Caco-2 (cell line): ENCODE results near the gene RASGRF2. TPM values are rescaled to one million over a fixed set of nuclear protein-coding genes. Genes with fewer than 3 reads are reported as not detected.

Experiments used
- BruUV-seq: library from RNA; stranded (reverse); fragments of 400-500 nt; replicated peaks from 2 replicates; lab custom pipeline; 2021; lab: Mats Ljungman, UMichigan
- CTCF ChIA-PET: fragments of 300-600 bp; sonication (Branson Sonifier 250); formaldehyde crosslinking; loops from one replicate; lab custom pipeline; 2022; ENCODE audit warnings: antibody characterized with exemption; lab: Charles Lee
- POLR2A ChIA-PET: fragments of 300-600 bp; sonication (Branson Sonifier 250); formaldehyde crosslinking; loops from one replicate; lab custom pipeline; 2022; ENCODE audit warnings: antibody characterized with exemption; lab: Charles Lee
- DNase-seq, 2 experiments: peaks; one replicate each; pipeline versions ENCODE4 v3.0.0 to v3.0.0-alpha.2; 2020 to 2022
- H3K27me3 ChIP-seq: replicated peaks from 2 replicates; pipeline ENCODE4 v1.6.0; 2011; ENCODE audit warnings: low read length; ENCODE audit not compliant: control insufficient read depth, insufficient read depth
- H3K36me3 ChIP-seq: 2 replicates; pipeline ENCODE4 v1.5.1; 2011; ENCODE audit warnings: low read length; ENCODE audit not compliant: control insufficient read depth, insufficient read depth
- H3K4me1 ChIP-seq: fragments of 250-450 bp; sonication (Bioruptor Pico); 2 replicates; pipeline ENCODE4 v1.5.1; 2020; ENCODE audit warnings: mild to moderate bottlenecking
- H3K4me3 ChIP-seq: 2 replicates; pipeline ENCODE4 v1.5.1; 2011; ENCODE audit warnings: low read depth, mild to moderate bottlenecking, control low read depth, low read length
- H3K9me3 ChIP-seq: fragments of 250-450 bp; sonication (Bioruptor Pico); 2 replicates; pipeline ENCODE4 v1.5.1; 2020; ENCODE audit warnings: mild to moderate bottlenecking, moderate library complexity
- H3K27ac Mint-ChIP-seq: one replicate; pipeline ENCODE4 v1.8.0; 2022; ENCODE audit warnings: mixed read lengths; ENCODE audit not compliant: unreplicated experiment
- H3K27me3 Mint-ChIP-seq: one replicate; pipeline ENCODE4 v1.8.0; 2022; ENCODE audit warnings: mixed read lengths; ENCODE audit not compliant: insufficient read depth, unreplicated experiment
- H3K36me3 Mint-ChIP-seq: one replicate; pipeline ENCODE4 v1.8.0; 2022; ENCODE audit warnings: mild to moderate bottlenecking, mixed read lengths; ENCODE audit not compliant: insufficient read depth, unreplicated experiment
- H3K4me1 Mint-ChIP-seq: one replicate; pipeline ENCODE4 v1.8.0; 2022; ENCODE audit warnings: low read depth, mixed read lengths; ENCODE audit not compliant: unreplicated experiment
- H3K4me3 Mint-ChIP-seq: one replicate; pipeline ENCODE4 v1.8.0; 2022; ENCODE audit warnings: mild to moderate bottlenecking, moderate library complexity, mixed read lengths; ENCODE audit not compliant: unreplicated experiment
- H3K9me3 Mint-ChIP-seq: one replicate; pipeline ENCODE4 v1.8.0; 2022; ENCODE audit warnings: mixed read lengths; ENCODE audit not compliant: unreplicated experiment
- intact Hi-C: fragments of 100-400 bp; cut with micrococcal nuclease; formaldehyde crosslinking; loops from one replicate; pipeline ENCODE4 v1.10.0; 2022; ENCODE audit not compliant: unreplicated experiment
- total RNA-seq: library from RNA; stranded (reverse); gene quantifications from 2 replicates; pipeline ENCODE4 v1.2.3, GENCODE V29; 2022
- TF ChIP-seq, protein P1 (sequence below), 2 experiments: fragments of 200-600 bp in 1 of 2; IDR thresholded peaks; 1 replicate in 1 of 2; 2 replicates in 1 of 2; pipeline versions ENCODE4 v1.5.1 to v1.8.0; 2011 to 2022; ENCODE audit warnings: antibody characterized with exemption in 1 of 2, control low read depth in 1 of 2, inconsistent platforms in 1 of 2, low read depth in 1 of 2, low read length in 1 of 2, mild to moderate bottlenecking in 1 of 2, moderate library complexity in 1 of 2; ENCODE audit not compliant: insufficient read depth in 1 of 2, severe bottlenecking in 1 of 2, unreplicated experiment in 1 of 2

The RASGRF2 gene
- total RNA-seq, 1 experiment from 2014 or later: 23.1 TPM

- Histone ChIP-seq H3K9me3 (no peaks in the 10 kb centered on the region), H3K4me1 (peaks cover 4% of the 10 kb centered on the region; the same call in 1 of the 2 replicates), H3K4me3 (no peak overlapping the region), H3K27me3 (no peaks in the 10 kb centered on the region), H3K36me3 (no peaks in the 10 kb centered on the region)
- no TSS peak for BruUV-seq
- no peak overlapping the region for H3K27ac Mint-ChIP-seq
- no peaks in the 10 kb centered on the region for H3K9me3 Mint-ChIP-seq
- H3K4me1 Mint-ChIP-seq: peaks cover 8% of the 10 kb centered on the region
- no peaks in the 10 kb centered on the region for H3K36me3 Mint-ChIP-seq
- H3K27me3 Mint-ChIP-seq: no peaks in the 10 kb centered on the region
- TF ChIP-seq, protein P1, sequence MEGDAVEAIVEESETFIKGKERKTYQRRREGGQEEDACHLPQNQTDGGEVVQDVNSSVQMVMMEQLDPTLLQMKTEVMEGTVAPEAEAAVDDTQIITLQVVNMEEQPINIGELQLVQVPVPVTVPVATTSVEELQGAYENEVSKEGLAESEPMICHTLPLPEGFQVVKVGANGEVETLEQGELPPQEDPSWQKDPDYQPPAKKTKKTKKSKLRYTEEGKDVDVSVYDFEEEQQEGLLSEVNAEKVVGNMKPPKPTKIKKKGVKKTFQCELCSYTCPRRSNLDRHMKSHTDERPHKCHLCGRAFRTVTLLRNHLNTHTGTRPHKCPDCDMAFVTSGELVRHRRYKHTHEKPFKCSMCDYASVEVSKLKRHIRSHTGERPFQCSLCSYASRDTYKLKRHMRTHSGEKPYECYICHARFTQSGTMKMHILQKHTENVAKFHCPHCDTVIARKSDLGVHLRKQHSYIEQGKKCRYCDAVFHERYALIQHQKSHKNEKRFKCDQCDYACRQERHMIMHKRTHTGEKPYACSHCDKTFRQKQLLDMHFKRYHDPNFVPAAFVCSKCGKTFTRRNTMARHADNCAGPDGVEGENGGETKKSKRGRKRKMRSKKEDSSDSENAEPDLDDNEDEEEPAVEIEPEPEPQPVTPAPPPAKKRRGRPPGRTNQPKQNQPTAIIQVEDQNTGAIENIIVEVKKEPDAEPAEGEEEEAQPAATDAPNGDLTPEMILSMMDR (IDR thresholded peaks at IDR 0.05; ENCODE audit: insufficient read depth in 1 of 2, low read depth in 1 of 2, low read length in 1 of 2, severe bottlenecking in 1 of 2, unreplicated experiment in 1 of 2): no peak
- no peak for DNase-seq
- CTCF ChIA-PET: no interaction called here
- no peak overlapping the region for H3K4me3 Mint-ChIP-seq
- intact Hi-C loops: no loop called here
- POLR2A ChIA-PET: no interaction called here
Observed at GRCh38 chr5:80933036-80933435, 27.1 kb upstream of the RASGRF2 start.

GRCh38 chr5:80934751-80935150 lies 25.4 kb upstream of the RASGRF2 start:
- ChIA-PET POLR2A (no interaction called here), CTCF (interaction anchor here (1.1 kb wide), 1 partner anchor 13 kb away, joined by 3 read pairs; no protein-coding TSS in a partner anchor)
- no peaks in the 10 kb centered on the region for H3K9me3 ChIP-seq
- no peak overlapping the region for H3K4me3 ChIP-seq
- no TSS peak for BruUV-seq
- H3K27me3 ChIP-seq: no peaks in the 10 kb centered on the region
- H3K27me3 Mint-ChIP-seq: no peaks in the 10 kb centered on the region
- no peaks in the 10 kb centered on the region for H3K9me3 Mint-ChIP-seq
- no peak overlapping the region for H3K27ac Mint-ChIP-seq
- peaks cover 4% of the 10 kb centered on the region; the same call in 1 of the 2 replicates for H3K4me1 ChIP-seq
- TF ChIP-seq, protein P1 (IDR thresholded peaks at IDR 0.05; ENCODE audit: insufficient read depth in 1 of 2, low read depth in 1 of 2, low read length in 1 of 2, severe bottlenecking in 1 of 2, unreplicated experiment in 1 of 2): peak; percentile 9 to 45
- peaks cover 8% of the 10 kb centered on the region for H3K4me1 Mint-ChIP-seq
- intact Hi-C loops: loop anchor here (2.0 kb wide), 1 partner anchor 174 kb away; no protein-coding TSS in a partner anchor
- H3K36me3 Mint-ChIP-seq: no peaks in the 10 kb centered on the region
- no peaks in the 10 kb centered on the region for H3K36me3 ChIP-seq
- no peak for DNase-seq
- H3K4me3 Mint-ChIP-seq: no peak overlapping the region

DNA sequence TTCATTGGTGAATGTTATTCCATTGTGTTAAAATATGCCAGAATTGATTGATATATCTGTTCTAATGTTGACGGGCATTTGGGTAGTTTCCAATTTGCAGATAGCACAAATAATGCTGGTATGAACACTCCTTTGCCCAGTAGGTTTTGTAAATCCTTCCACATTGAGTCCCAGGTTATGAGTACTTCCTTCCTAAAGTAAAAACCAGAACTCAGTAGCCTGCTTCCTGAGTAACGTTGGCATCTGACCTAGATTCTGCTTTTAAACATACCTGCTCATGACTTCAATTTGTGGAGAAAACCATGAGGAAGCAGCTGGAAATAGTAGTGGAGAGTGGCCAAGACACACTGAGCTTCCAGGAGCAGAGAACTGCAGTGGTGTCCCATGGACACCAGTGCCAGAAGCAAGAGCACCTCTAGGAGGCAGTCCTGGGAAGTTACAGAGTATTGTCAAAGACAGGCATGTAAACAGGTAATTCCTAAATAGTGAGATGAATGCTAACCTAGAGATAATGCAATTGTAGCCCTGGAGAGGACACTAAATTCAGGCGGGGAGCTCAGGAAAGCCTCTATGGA lies 24.3 kb upstream of the RASGRF2 start:
- POLR2A ChIA-PET: no interaction called here
- DNase-seq: no peak
- CTCF ChIA-PET: no interaction called here
- no peak overlapping the region for H3K27ac Mint-ChIP-seq
- H3K36me3 Mint-ChIP-seq: no peaks in the 10 kb centered on the region
- peaks cover 8% of the 10 kb centered on the region for H3K4me1 Mint-ChIP-seq
- no peak overlapping the region for H3K4me3 Mint-ChIP-seq
- H3K27me3 ChIP-seq: no peaks in the 10 kb centered on the region
- no peaks in the 10 kb centered on the region for H3K36me3 ChIP-seq
- intact Hi-C loops: loop anchor here (2.0 kb wide), 1 partner anchor 173 kb away; no protein-coding TSS in a partner anchor
- H3K4me3 ChIP-seq: no peak overlapping the region
- H3K4me1 ChIP-seq: peaks cover 4% of the 10 kb centered on the region; the same call in 1 of the 2 replicates
- H3K9me3 Mint-ChIP-seq: no peaks in the 10 kb centered on the region
- no TSS peak for BruUV-seq
- TF ChIP-seq, protein P1 (IDR thresholded peaks at IDR 0.05; ENCODE audit: insufficient read depth in 1 of 2, low read depth in 1 of 2, low read length in 1 of 2, severe bottlenecking in 1 of 2, unreplicated experiment in 1 of 2): no peak
- no peaks in the 10 kb centered on the region for H3K9me3 ChIP-seq
- no peaks in the 10 kb centered on the region for H3K27me3 Mint-ChIP-seq
